Loucy (cell line): ENCODE results near the gene PLEK.

ENCODE experiments used
- CTCF ChIP-seq: fragments of 200-600 bp; sonication (generic); conservative IDR thresholded peaks from 2 replicates; pipeline ENCODE4 v1.5.1; 2014; ENCODE audit warnings: mild to moderate bottlenecking, antibody characterized with exemption, low read length
- EZH2phosphoT487 ChIP-seq: fragments of 200-600 bp; IDR thresholded peaks from 2 replicates; pipeline ENCODE4 v1.6.1; 2018; ENCODE audit warnings: antibody characterized with exemption, mild to moderate bottlenecking, moderate library complexity, borderline replicate concordance

GRCh38 chr2:68362749-68363148, 2.3 kb upstream of the PLEK start:
- TF ChIP-seq CTCF, result no peak
- TF ChIP-seq EZH2phosphoT487, result no peak
